ENCODE data around the gene TBX4. TPM values are rescaled to one million over a fixed set of nuclear protein-coding genes. Genes with fewer than 3 reads are reported as not detected.

The TBX4 gene
- total RNA-seq, 1 experiment from 2014 or later: not detected

DNA sequence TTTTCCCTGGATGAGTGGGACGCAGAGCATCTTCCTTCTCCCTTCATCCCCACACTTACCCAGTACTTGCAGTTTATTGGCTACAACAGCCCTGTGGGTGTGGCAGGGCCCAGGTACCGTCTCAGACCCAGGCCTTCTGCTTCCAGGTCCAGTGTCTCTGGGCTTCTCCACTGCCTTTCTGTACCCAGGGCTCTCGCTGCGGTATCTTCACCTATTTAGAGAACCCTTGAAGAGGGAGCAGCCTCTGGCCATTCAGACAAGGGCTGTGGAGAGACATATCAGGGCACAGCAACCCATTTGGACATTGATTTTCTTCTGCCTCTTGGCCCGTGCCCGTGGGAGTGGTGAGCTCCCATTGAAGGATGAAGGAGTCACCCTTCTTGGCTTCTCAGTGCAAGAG, 17.3 kb downstream of the TBX4 start:
- CTCF ChIA-PET: no interaction called here
- DNase-seq: no peak

GRCh38 chr17:61469949-61470348, 17.7 kb downstream of the TBX4 start:
- H3K4me2 ChIP-seq: no peak overlapping the region
- TF ChIP-seq, protein P1, sequence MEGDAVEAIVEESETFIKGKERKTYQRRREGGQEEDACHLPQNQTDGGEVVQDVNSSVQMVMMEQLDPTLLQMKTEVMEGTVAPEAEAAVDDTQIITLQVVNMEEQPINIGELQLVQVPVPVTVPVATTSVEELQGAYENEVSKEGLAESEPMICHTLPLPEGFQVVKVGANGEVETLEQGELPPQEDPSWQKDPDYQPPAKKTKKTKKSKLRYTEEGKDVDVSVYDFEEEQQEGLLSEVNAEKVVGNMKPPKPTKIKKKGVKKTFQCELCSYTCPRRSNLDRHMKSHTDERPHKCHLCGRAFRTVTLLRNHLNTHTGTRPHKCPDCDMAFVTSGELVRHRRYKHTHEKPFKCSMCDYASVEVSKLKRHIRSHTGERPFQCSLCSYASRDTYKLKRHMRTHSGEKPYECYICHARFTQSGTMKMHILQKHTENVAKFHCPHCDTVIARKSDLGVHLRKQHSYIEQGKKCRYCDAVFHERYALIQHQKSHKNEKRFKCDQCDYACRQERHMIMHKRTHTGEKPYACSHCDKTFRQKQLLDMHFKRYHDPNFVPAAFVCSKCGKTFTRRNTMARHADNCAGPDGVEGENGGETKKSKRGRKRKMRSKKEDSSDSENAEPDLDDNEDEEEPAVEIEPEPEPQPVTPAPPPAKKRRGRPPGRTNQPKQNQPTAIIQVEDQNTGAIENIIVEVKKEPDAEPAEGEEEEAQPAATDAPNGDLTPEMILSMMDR (conservative IDR thresholded peaks at IDR 0.05): no peak
- TF ChIP-seq EZH2 (IDR thresholded peaks at IDR 0.05; ENCODE audit: low read depth): no peak
- H3K27ac ChIP-seq: no peak overlapping the region
- DNase-seq: no peak
- no peaks in the 10 kb centered on the region for H3K4me1 ChIP-seq (replicated peaks; ENCODE audit: insufficient read depth)
- no peaks in the 10 kb centered on the region for H3K9me3 ChIP-seq (ENCODE audit: insufficient read depth, low read depth)
- H4K20me1 ChIP-seq (ENCODE audit: insufficient read depth): no peaks in the 10 kb centered on the region
- H3K4me3 ChIP-seq: no peak overlapping the region
- no peaks in the 10 kb centered on the region for H3K9me2 ChIP-seq (ENCODE audit: insufficient read depth)
- no peaks in the 10 kb centered on the region for H3K27me3 ChIP-seq (ENCODE audit: insufficient read depth, low read depth)
- H2AFZ ChIP-seq: no peak overlapping the region
- H3F3A ChIP-seq (ENCODE audit: insufficient read depth, low read depth): no peaks in the 10 kb centered on the region; the same call in 1 of the 2 replicates
- no peaks in the 10 kb centered on the region for H3K36me3 ChIP-seq (ENCODE audit: low read depth)
- CTCF ChIA-PET: no interaction called here
- BruUV-seq (replicated peaks): no TSS peak
- intact Hi-C loops (cut with micrococcal nuclease; ENCODE audit: unreplicated experiment): no loop called here
- no peaks in the 10 kb centered on the region for H3K79me2 ChIP-seq (ENCODE audit: low read depth)
- POLR2A ChIA-PET (ENCODE audit: unreplicated experiment): no interaction called here

More for the DNA sequence above, 17.3 kb downstream of the TBX4 start:
- H3K4me3 ChIP-seq: no peak overlapping the region
- no peaks in the 10 kb centered on the region for H4K20me1 ChIP-seq (ENCODE audit: insufficient read depth)
- no peak overlapping the region for H3K4me2 ChIP-seq
- POLR2A ChIA-PET (ENCODE audit: unreplicated experiment): no interaction called here
- no peaks in the 10 kb centered on the region for H3K9me2 ChIP-seq (ENCODE audit: insufficient read depth)
- no peak overlapping the region for H2AFZ ChIP-seq
- no peaks in the 10 kb centered on the region for H3K36me3 ChIP-seq (ENCODE audit: low read depth)
- BruUV-seq (replicated peaks): no TSS peak
- intact Hi-C loops (cut with micrococcal nuclease; ENCODE audit: unreplicated experiment): no loop called here
- H3K79me2 ChIP-seq (ENCODE audit: low read depth): no peaks in the 10 kb centered on the region
- no peaks in the 10 kb centered on the region for H3K27me3 ChIP-seq (ENCODE audit: insufficient read depth, low read depth)
- H3F3A ChIP-seq (ENCODE audit: insufficient read depth, low read depth): no peaks in the 10 kb centered on the region; the same call in 1 of the 2 replicates
- no peaks in the 10 kb centered on the region for H3K9me3 ChIP-seq (ENCODE audit: insufficient read depth, low read depth)
- TF ChIP-seq, protein P1 (conservative IDR thresholded peaks at IDR 0.05): no peak
- no peak for TF ChIP-seq EZH2 (IDR thresholded peaks at IDR 0.05; ENCODE audit: low read depth)
- H3K27ac ChIP-seq: no peak overlapping the region
- no peaks in the 10 kb centered on the region for H3K4me1 ChIP-seq (replicated peaks; ENCODE audit: insufficient read depth)

DNA sequence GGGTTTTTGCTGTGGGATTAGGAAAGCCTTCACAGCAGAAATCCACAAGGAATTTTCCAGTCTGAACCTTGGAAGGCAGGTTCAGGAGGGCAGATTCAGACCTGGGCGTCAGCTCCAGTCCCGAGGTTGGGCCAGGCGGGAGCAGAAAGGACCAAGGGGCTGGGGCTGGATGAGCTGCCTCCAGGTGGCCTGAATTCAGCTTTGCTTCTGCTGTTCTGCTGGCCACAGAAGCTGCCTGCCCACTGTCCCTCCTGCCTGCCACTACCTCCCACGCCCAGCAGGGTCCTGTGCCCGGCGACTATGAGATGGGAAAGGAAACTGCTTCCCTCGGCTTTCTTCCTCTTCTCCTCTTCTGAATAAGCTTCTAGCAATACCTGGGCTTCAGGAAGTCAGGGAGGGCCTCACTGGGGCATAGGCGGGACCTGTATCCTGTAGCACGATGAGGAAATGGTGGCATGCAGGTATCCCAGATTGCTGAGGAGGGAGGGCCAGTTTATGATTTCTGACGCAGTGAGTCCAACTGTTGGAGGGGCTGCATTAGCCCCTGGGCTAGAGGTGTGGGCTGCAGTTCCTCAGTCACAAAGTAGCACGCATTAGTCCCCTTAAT, 18.4 kb downstream of the TBX4 start:
- intact Hi-C loops (cut with micrococcal nuclease; ENCODE audit: unreplicated experiment): no loop called here

More for the DNA sequence above, 18.4 kb downstream of the TBX4 start:
- Histone ChIP-seq H3K4me1 (replicated peaks; ENCODE audit: insufficient read depth) (no peaks in the 10 kb centered on the region), H3K27me3 (ENCODE audit: insufficient read depth, low read depth) (no peaks in the 10 kb centered on the region), H3K36me3 (ENCODE audit: low read depth) (no peaks in the 10 kb centered on the region), H3K9me2 (ENCODE audit: insufficient read depth) (no peaks in the 10 kb centered on the region), H3F3A (ENCODE audit: insufficient read depth, low read depth) (no peaks in the 10 kb centered on the region; the same call in 1 of the 2 replicates), H3K27ac (no peak overlapping the region), H3K4me3 (no peak overlapping the region), H4K20me1 (ENCODE audit: insufficient read depth) (no peaks in the 10 kb centered on the region), H3K9me3 (ENCODE audit: insufficient read depth, low read depth) (no peaks in the 10 kb centered on the region), H3K4me2 (no peak overlapping the region), H2AFZ (no peak overlapping the region), H3K79me2 (ENCODE audit: low read depth) (no peaks in the 10 kb centered on the region)
- ChIA-PET CTCF (no interaction called here), POLR2A (ENCODE audit: unreplicated experiment) (no interaction called here)
- TF ChIP-seq EZH2 (IDR thresholded peaks at IDR 0.05; ENCODE audit: low read depth): no peak
- TF ChIP-seq, protein P1 (conservative IDR thresholded peaks at IDR 0.05): no peak
- no TSS peak for BruUV-seq (replicated peaks)
- no peak for DNase-seq

Measured in PC-9 (cell line).